ENCODE data around the gene FAM153A.
"Not testable (repeated sequence)": the region's sequence is repeated elsewhere in the genome, so short reads cannot be mapped to it uniquely, and the experiment has no call there.

FAM153A gene

DNA sequence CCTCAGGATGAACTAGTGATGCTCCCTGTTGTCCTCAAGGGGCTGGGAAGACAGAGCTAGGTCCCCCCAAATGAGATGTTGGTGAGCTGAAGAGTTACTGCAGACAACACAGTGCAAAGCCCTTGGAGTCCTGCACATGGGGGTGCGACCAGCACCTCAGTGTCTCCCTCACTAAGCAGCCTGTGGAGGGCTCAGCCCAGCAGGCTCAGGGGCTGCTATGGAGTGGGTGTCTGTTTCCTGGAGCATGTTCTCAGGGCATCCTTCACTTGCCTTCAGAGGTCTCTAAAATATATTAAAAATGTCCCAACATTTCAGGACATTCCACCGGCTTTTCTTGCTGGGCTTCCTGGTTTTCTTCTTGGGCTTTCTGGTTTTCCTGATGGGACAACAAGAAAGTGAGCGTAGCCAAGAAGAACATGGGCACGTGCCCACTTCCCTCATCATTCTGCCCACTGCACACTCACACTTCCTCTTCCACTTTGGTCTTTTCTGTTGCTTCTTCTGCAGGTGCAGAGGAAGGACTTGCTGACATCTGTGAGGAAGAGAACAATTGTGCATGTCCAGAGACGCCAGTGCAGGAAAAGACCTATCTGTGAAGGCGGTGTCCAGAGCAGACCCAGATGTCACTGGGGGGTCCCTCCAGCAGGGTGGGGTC lies 58.7 kb downstream of the FAM153A start:
- not testable (repeated sequence) for DNase-seq

GRCh38 chr5:177722829-177723228 lies 59.9 kb downstream of the FAM153A start:
- not testable (repeated sequence) for DNase-seq

DNA sequence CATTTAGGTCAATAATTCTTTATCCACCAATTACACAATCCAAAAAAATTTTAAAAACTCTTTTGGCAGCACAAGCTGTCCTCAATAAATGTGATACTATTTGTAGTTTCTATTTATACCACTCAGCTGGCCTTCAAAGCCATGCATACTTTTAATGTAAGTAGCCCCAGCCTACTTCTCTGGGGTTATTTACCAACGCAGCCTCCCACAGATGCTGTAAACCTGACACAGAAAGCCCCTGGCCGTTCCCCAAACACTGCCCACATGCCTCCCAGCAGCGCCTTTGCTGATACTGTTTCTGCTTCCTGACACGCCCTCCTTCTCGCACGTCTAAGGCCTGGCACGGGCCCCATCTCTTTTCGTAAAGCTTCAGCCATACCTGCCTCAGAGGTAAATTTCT lies 62.7 kb downstream of the FAM153A start:
- DNase-seq = not testable (repeated sequence)

- not testable (repeated sequence) for DNase-seq
These were observed 67.3 kb downstream of the FAM153A start for GRCh38 chr5:177715423-177715822.

- DNase-seq = not testable (repeated sequence)
These were observed 86.6 kb downstream of the FAM153A start for GRCh38 chr5:177696100-177696499.

DNA sequence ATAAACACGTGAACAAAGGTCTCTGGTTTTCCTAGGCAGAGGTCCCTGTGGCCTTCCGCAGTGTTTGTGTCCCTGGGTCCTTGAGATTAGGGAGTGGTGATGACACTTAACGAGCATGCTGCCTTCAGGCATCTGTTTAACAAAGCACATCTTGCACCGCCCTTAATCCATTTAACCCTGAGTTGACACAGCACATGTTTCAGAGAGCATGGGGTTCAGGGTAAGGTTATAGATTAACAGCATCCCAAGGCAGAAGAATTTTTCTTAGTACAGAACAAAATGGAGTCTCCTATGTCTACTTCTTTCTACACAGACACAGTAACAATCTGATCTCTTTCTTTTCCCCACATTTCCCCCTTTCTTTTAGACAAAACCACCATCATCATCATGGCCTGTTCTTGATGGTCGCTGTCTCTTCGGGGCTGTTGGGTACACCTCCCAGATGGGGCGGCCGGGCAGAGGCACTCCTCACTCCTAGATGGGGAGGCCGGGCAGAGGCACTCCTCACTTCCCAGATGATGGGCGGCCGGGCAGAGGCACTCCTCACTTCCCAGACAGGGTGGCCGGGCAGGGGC lies 87.3 kb downstream of the FAM153A start:
- not testable (repeated sequence) for DNase-seq

DNA sequence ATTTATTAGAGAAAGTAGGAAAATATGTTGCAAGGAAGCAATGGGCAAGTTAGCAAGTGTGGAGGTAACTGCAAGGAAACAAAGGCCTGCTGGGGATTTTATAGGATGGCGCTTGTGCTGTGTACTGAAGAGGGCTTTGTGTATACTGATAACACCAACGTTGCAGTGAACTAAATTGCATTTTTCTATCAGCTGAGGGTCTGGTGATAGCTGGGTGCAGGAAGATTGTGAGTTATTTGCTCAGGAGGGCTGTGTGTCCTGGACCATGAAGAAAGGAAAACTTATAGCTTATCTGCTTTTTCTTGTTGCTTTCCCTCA lies 88.2 kb downstream of the FAM153A start:
- DNase-seq = not testable (repeated sequence)

GRCh38 chr5:177693671-177694517 lies 88.8 kb downstream of the FAM153A start:
- DNase-seq = not testable (repeated sequence)

GRCh38 chr5:177692969-177693368 lies 89.7 kb downstream of the FAM153A start:
- not testable (repeated sequence) for DNase-seq

- DNase-seq = not testable (repeated sequence)
These were observed 90.2 kb downstream of the FAM153A start for GRCh38 chr5:177692507-177692906.

GRCh38 chr5:177689011-177689610 lies 93.6 kb downstream of the FAM153A start:
- DNase-seq = not testable (repeated sequence)

- not testable (repeated sequence) for DNase-seq
These were observed 94.6 kb downstream of the FAM153A start for GRCh38 chr5:177688091-177688490.

GRCh38 chr5:177681920-177682319 lies 100.8 kb downstream of the FAM153A start:
- not testable (repeated sequence) for DNase-seq

Measured in fibroblast of upper back skin (primary cell).